Chondrocyte (in vitro differentiated cells): ENCODE measurements around the gene USP22. TPM values are rescaled to one million over a fixed set of nuclear protein-coding genes. Genes with fewer than 3 reads are reported as not detected.

Experiments used
- DNase-seq: peaks from one replicate; pipeline ENCODE4 v3.0.0; 2021; ENCODE audit warnings: mixed read lengths, low spot score
- H3K27ac Mint-ChIP-seq: one replicate; pipeline ENCODE4 v1.8.0; 2021; ENCODE audit warnings: mild to moderate bottlenecking, moderate library complexity, mixed read lengths; ENCODE audit not compliant: unreplicated experiment
- H3K27me3 Mint-ChIP-seq: 2 replicates; pipeline ENCODE4 v1.8.0; 2021; ENCODE audit warnings: low read depth, mixed read lengths
- H3K36me3 Mint-ChIP-seq: 2 replicates; pipeline ENCODE4 v1.8.0; 2021; ENCODE audit warnings: low read depth, mixed read lengths
- H3K4me1 Mint-ChIP-seq: 2 replicates; pipeline ENCODE4 v1.8.0; 2021; ENCODE audit warnings: low read depth, mild to moderate bottlenecking, mixed read lengths
- H3K4me3 Mint-ChIP-seq: one replicate; pipeline ENCODE4 v1.8.0; 2021; ENCODE audit warnings: mild to moderate bottlenecking, moderate library complexity, mixed read lengths; ENCODE audit not compliant: unreplicated experiment
- H3K9me3 Mint-ChIP-seq: 2 replicates; pipeline ENCODE4 v1.8.0; 2021; ENCODE audit warnings: low read depth, mixed read lengths
- total RNA-seq: library from RNA; stranded (reverse); gene quantifications from 3 replicates; pipeline ENCODE4 v1.2.1, GENCODE V29; 2021
- TF ChIP-seq, protein P1 (sequence below): fragments of 200-600 bp; sonication (generic); IDR thresholded peaks from 2 replicates; pipeline ENCODE4 v1.5.0; 2021; ENCODE audit warnings: antibody characterized with exemption, mild to moderate bottlenecking, moderate library complexity

Gene USP22
- total RNA-seq, 1 donor from 2014 or later, result 248 TPM

DNA sequence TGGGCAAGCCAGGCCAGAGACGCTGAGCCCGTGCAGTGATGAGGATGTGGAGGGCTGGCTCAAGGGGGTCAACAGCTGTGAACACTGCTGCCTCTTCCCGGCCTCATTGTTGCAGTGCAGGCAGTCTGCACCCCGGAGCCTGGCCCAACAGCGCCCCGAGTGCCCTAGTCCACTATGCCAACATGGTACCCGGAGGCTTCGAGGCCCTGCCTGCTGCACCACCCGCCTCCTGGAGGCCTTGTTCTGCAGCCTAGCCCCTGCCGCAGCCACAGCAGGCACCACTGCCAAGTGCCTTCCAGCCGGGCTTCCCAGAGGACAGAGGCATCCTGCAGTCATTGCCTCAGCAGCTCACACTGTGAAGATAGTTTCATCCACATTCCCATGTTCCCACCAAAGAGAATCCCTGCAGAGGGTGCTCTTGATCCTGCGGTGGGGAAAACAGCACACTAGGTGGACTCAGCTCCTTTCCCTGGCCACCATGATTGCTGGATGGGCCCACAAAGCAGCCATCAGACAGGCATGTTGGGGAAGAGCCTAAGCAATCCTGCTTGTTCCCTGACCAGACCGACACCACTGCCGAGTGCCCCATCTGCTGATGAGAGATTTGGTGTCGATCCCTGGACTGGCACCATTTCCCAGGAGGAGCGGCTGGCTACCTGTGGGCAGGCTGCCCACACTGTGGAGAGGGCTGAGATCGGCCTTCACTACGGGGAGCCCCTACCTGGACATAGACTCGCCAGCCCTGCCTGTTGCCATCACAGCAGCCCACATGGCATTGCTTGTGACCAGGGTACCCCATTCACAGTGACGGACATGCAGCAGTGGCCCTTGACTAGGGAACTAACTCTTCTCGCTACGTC is 44.9 kb downstream of the USP22 start:
- Mint-ChIP-seq H3K9me3 (no peaks in the 10 kb centered on the region), H3K4me1 (peaks cover 40% of the 10 kb centered on the region), H3K27me3 (no peaks in the 10 kb centered on the region), H3K27ac (peak overlapping the region; percentile 17), H3K4me3 (no peak overlapping the region), H3K36me3 (peaks cover 21% of the 10 kb centered on the region)
- no peak for DNase-seq
- TF ChIP-seq, protein P1, sequence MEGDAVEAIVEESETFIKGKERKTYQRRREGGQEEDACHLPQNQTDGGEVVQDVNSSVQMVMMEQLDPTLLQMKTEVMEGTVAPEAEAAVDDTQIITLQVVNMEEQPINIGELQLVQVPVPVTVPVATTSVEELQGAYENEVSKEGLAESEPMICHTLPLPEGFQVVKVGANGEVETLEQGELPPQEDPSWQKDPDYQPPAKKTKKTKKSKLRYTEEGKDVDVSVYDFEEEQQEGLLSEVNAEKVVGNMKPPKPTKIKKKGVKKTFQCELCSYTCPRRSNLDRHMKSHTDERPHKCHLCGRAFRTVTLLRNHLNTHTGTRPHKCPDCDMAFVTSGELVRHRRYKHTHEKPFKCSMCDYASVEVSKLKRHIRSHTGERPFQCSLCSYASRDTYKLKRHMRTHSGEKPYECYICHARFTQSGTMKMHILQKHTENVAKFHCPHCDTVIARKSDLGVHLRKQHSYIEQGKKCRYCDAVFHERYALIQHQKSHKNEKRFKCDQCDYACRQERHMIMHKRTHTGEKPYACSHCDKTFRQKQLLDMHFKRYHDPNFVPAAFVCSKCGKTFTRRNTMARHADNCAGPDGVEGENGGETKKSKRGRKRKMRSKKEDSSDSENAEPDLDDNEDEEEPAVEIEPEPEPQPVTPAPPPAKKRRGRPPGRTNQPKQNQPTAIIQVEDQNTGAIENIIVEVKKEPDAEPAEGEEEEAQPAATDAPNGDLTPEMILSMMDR, result peak; percentile 7

- no peaks in the 10 kb centered on the region for H3K9me3 Mint-ChIP-seq
- no peaks in the 10 kb centered on the region for H3K27me3 Mint-ChIP-seq
- no peak overlapping the region for H3K4me3 Mint-ChIP-seq
- DNase-seq, result no peak
- peaks cover 16% of the 10 kb centered on the region for H3K36me3 Mint-ChIP-seq
- TF ChIP-seq, protein P1, result no peak
- H3K27ac Mint-ChIP-seq, result peak overlapping the region; percentile 20
- peaks cover 43% of the 10 kb centered on the region for H3K4me1 Mint-ChIP-seq
Observed at GRCh38 chr17:20996724-20997615, 45.8 kb downstream of the USP22 start.

DNA sequence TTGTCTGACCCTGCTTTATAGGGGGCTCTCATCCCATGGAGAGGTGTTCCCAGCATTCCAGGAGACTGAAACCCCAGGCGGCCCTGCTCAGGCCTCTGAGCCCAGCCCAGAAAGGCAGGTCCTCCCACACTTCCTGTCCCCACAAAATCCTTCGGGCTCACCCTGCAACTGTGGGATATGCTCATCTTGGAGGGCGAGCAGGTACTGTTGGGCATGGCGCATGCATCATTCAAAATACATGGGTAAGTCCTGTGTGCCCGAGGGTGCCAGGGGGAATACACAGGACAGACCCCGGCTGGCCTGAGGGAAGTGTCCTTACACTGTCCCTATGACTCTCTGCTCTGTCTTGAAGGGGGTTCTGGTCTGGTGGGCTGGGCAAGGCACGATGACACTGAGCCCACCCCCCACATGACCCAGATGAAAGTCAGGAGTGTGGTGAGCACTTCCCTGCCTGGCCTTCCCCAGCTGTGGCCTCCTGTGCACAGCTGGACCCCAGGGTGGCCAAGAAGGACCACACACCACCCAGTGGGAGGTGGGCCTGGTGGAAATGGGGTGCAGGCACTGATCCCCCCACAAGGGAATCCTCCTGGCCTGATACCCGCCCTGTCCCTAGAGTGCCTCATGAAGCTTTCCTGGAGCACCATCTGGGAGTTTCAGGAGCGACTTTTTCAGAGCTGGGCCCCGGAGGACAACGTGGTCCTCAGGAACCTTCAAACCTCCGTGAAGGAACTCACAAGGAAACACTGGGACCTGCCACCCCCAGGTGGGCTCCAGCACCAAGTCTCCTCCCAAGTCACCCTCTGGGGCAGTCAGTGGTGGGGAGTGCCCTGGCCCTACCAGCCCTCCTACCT is 46.7 kb downstream of the USP22 start:
- H3K4me1 Mint-ChIP-seq, result peaks cover 41% of the 10 kb centered on the region
- peak overlapping the region; percentile 20 for H3K27ac Mint-ChIP-seq
- no peak for DNase-seq
- H3K9me3 Mint-ChIP-seq, result no peaks in the 10 kb centered on the region
- H3K36me3 Mint-ChIP-seq, result peaks cover 11% of the 10 kb centered on the region
- TF ChIP-seq, protein P1, result no peak
- H3K27me3 Mint-ChIP-seq, result no peaks in the 10 kb centered on the region
- H3K4me3 Mint-ChIP-seq, result no peak overlapping the region

DNA sequence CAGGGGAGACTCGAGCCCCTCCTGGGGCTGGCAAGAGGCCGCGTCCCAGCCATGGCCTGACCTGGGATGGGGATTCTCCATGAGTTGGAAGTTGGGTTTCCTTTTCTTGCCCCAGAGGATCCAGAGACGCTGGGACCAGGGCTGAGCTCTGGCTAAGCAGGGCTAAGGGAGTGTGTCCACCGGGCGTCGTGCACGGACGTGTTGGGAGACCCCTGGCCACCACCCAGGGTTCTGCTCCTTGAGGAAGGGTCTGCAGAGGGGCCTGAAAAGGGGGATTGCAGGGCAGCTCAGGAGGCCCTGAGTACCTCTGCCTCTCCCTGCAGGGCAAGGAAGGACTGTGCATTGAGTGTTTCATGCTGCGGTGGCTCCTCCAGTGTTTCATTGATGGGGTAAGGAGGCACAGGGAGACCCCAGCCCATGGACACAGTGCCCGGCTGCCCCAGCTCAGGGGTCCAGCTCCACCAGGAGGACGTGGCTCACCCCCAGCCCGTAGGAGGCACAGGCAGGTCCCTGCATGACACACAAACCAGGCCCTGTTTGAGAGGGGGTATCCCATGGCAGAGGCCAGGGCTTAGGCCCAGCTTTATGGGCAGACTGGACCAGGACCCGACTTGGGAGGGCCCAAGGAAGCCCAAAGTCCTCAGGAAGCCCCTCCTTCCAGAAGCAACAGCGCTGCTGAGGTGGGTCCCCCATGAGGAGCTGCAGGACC is 47.5 kb downstream of the USP22 start:
- no peak overlapping the region for H3K27ac Mint-ChIP-seq
- peaks cover 42% of the 10 kb centered on the region for H3K4me1 Mint-ChIP-seq
- no peak overlapping the region for H3K4me3 Mint-ChIP-seq
- no peaks in the 10 kb centered on the region for H3K27me3 Mint-ChIP-seq
- peaks cover 10% of the 10 kb centered on the region for H3K36me3 Mint-ChIP-seq
- H3K9me3 Mint-ChIP-seq, result no peaks in the 10 kb centered on the region
- TF ChIP-seq, protein P1, result no peak
- DNase-seq, result no peak
